ENCODE results near the gene APPL2. TPM values are rescaled to one million over a fixed set of nuclear protein-coding genes. Genes with fewer than 3 reads are reported as not detected.

APPL2 gene
- polyA plus RNA-seq, 12 donors, result 21.7 to 65.5 (median 33.5) TPM; not detected in 1

Other genes starting within 250 kb of the APPL2 start
- 10 to 100 TPM in 6 of 12 donors, 1 to 10 TPM in 5, not detected in 1; 1.4 to 12.5 (median 10.2) TPM for gene NOPCHAP1, start 249.9 kb downstream of the APPL2 start, polyA plus RNA-seq (ENCODE audit: insufficient read length in 12 of 12)
- 10 to 100 TPM in 4 of 12 donors, 1 to 10 TPM in 7, not detected in 1; 6.5 to 17.1 (median 9.6) TPM for gene ALDH1L2, start 151.7 kb downstream of the APPL2 start, polyA plus RNA-seq (ENCODE audit: insufficient read length in 12 of 12)
- gene WASHC4, start 128.4 kb downstream of the APPL2 start, polyA plus RNA-seq (ENCODE audit: insufficient read length in 12 of 12), result 10 to 100 TPM in 11 of 12 donors, not detected in 1; 27.2 to 54.0 (median 44.5) TPM
- 10 to 100 TPM in 3 of 12 donors, 1 to 10 TPM in 8, not detected in 1; 4.1 to 27.9 (median 8.3) TPM for gene C12orf75, start 94.5 kb upstream of the APPL2 start, polyA plus RNA-seq (ENCODE audit: insufficient read length in 12 of 12)

Data from muscle of arm (tissue), 12 donors.